Liver (tissue), 9 donors: ENCODE data around the gene METAP2. TPM values are rescaled to one million over a fixed set of nuclear protein-coding genes. Genes with fewer than 3 reads are reported as not detected.

Experiments used
- DNase-seq: peaks from one replicate; pipeline ENCODE4 v3.0.0-alpha.2; 2017; ENCODE audit warnings: low spot score
- H3K27ac ChIP-seq, 2 donors: one replicate each; pipeline ENCODE4 v1.7.0; 2013; ENCODE audit warnings: inconsistent platforms in 2 of 2, low read length in 2 of 2, control low read depth in 1 of 2, low read depth in 1 of 2, mild to moderate bottlenecking in 1 of 2
- H3K27me3 ChIP-seq, 4 donors: one replicate each; pipeline versions ENCODE4 v1.6.1 to v1.7.0; 2013; ENCODE audit warnings: low read length in 3 of 4, inconsistent platforms in 1 of 4, mild to moderate bottlenecking in 1 of 4, moderate library complexity in 1 of 4; ENCODE audit not compliant: control insufficient read depth in 4 of 4, insufficient read depth in 4 of 4
- H3K36me3 ChIP-seq, 4 donors: one replicate each; pipeline versions ENCODE4 v1.6.1 to v1.7.0; 2013; ENCODE audit warnings: low read length in 3 of 4, mild to moderate bottlenecking in 3 of 4, low read depth in 1 of 4, moderate library complexity in 1 of 4; ENCODE audit not compliant: control insufficient read depth in 4 of 4, insufficient read depth in 3 of 4
- H3K4me1 ChIP-seq, 4 donors: one replicate each; pipeline versions ENCODE4 v1.6.1 to v1.7.0; 2013; ENCODE audit warnings: low read length in 3 of 4, mild to moderate bottlenecking in 3 of 4, moderate library complexity in 1 of 4; ENCODE audit not compliant: control insufficient read depth in 4 of 4, insufficient read depth in 4 of 4
- H3K4me3 ChIP-seq, 3 donors: one replicate each; pipeline versions ENCODE4 v1.6.1 to v1.7.0; 2013; ENCODE audit warnings: low read length in 3 of 3, control low read depth in 1 of 3, low read depth in 1 of 3, mild to moderate bottlenecking in 1 of 3
- H3K9ac ChIP-seq, 2 donors: one replicate each; pipeline ENCODE4 v1.7.0; 2013; ENCODE audit warnings: low read length in 2 of 2, mild to moderate bottlenecking in 2 of 2, moderate library complexity in 2 of 2, control low read depth in 1 of 2, low read depth in 1 of 2
- H3K9me3 ChIP-seq, 4 donors: one replicate each; pipeline versions ENCODE4 v1.6.1 to v1.7.0; 2013; ENCODE audit warnings: low read length in 3 of 4; ENCODE audit not compliant: control insufficient read depth in 4 of 4
- EGR1 ChIP-seq, 2 donors: IDR thresholded peaks; 2 replicates each; pipeline ENCODE4 v1.6.1; 2016 to 2018; ENCODE audit warnings: antibody characterized with exemption in 2 of 2, low read depth in 2 of 2
- FOXA1 ChIP-seq: IDR thresholded peaks from 2 replicates; pipeline ENCODE4 v1.6.1; 2016; ENCODE audit warnings: antibody characterized with exemption
- GABPA ChIP-seq, 2 donors: IDR thresholded peaks in 1 of 2; conservative IDR thresholded peaks in 1 of 2; 2 replicates each; pipeline ENCODE4 v1.6.1; 2016; ENCODE audit warnings: antibody characterized with exemption in 2 of 2, mild to moderate bottlenecking in 1 of 2, moderate library complexity in 1 of 2
- HNF4A ChIP-seq, 2 donors: conservative IDR thresholded peaks; 2 replicates each; pipeline ENCODE4 v1.6.1; 2016; ENCODE audit warnings: antibody characterized with exemption in 2 of 2, mild to moderate bottlenecking in 2 of 2
- HNF4G ChIP-seq: IDR thresholded peaks from 2 replicates; pipeline ENCODE4 v1.6.1; 2016; ENCODE audit warnings: antibody characterized with exemption
- JUND ChIP-seq, 2 donors: IDR thresholded peaks; 2 replicates each; pipeline ENCODE4 v1.6.1; 2016; ENCODE audit warnings: antibody characterized with exemption in 2 of 2
- NR2F2 ChIP-seq: IDR thresholded peaks from 2 replicates; pipeline ENCODE4 v1.6.1; 2016; ENCODE audit warnings: antibody characterized with exemption
- RAD21 ChIP-seq, 2 donors: IDR thresholded peaks; 2 replicates each; pipeline ENCODE4 v1.6.1; 2016; ENCODE audit warnings: antibody characterized with exemption in 2 of 2, mild to moderate bottlenecking in 2 of 2
- REST ChIP-seq: IDR thresholded peaks from 2 replicates; pipeline ENCODE4 v1.6.1; 2016; ENCODE audit warnings: antibody characterized with exemption, mild to moderate bottlenecking
- RXRA ChIP-seq, 2 donors: IDR thresholded peaks; 2 replicates each; pipeline ENCODE4 v1.6.1; 2017 to 2018; ENCODE audit warnings: antibody characterized with exemption in 2 of 2, mild to moderate bottlenecking in 1 of 2
- SP1 ChIP-seq: IDR thresholded peaks from 2 replicates; pipeline ENCODE4 v1.6.1; 2018; ENCODE audit warnings: antibody characterized with exemption, mild to moderate bottlenecking
- TAF1 ChIP-seq: conservative IDR thresholded peaks from 2 replicates; pipeline ENCODE4 v1.6.1; 2016; ENCODE audit warnings: antibody characterized with exemption, mild to moderate bottlenecking
- WGBS: extraction: QIAGEN DNeasy Blood & Tissue Kit; methylation state at CpG from one replicate; pipeline ENCODE4 v1.1.7; 2013; 5-methylcytosine and 5-hydroxymethylcytosine counted together
- polyA plus RNA-seq, 2 donors: library from polyadenylated mRNA; stranded (reverse) in 1 of 2; unstranded in 1 of 2; fragments of 200-250 nt in 1 of 2; fragments of >200 nt in 1 of 2; fragmentation: Nextera tagmentation in 1 of 2; extraction: Ambion mirVana in 1 of 2; gene quantifications; one replicate each; pipeline versions ENCODE4 v1.2.1 to v1.2.3, GENCODE V29; 2013 to 2015
- total RNA-seq, 2 donors: library from RNA; depleted of rRNA; stranded (reverse); fragments of >200 nt; gene quantifications; one replicate each; pipeline ENCODE4 v1.2.3, GENCODE V29; 2014
- TF ChIP-seq, protein P1 (sequence below): IDR thresholded peaks from 2 replicates; pipeline ENCODE4 v1.6.1; 2016; ENCODE audit warnings: antibody characterized with exemption
- TF ChIP-seq, protein P2 (sequence below): IDR thresholded peaks from 2 replicates; pipeline ENCODE4 v1.6.1; 2016; ENCODE audit warnings: antibody characterized with exemption
- TF ChIP-seq, protein P3 (sequence below): fragments of 150-350 bp; IDR thresholded peaks from 2 replicates; pipeline ENCODE4 v1.5.1; 2017; ENCODE audit warnings: improper control_type of control experiment, low read depth, low read length; ENCODE audit not compliant: missing input control
- TF ChIP-seq, protein P4 (sequence below): IDR thresholded peaks from 2 replicates; pipeline ENCODE4 v1.6.1; 2016; ENCODE audit warnings: antibody characterized with exemption
- donor health status: healthy.
- donor health status: healthy.
- donor health status: healthy.
- donor health status: healthy.
- donor health status: healthy.

Gene METAP2
- total and polyA plus RNA-seq, 4 donors: 31.2 to 45.7 (median 35.7) TPM

GRCh38 chr12:95513599-95513998, 39.6 kb downstream of the METAP2 start:
- DNase-seq: no peak
- Histone ChIP-seq H3K9me3 (no peaks in the 10 kb centered on the region), H3K27me3 (no peaks in the 10 kb centered on the region), H3K36me3 (peaks cover 10 to 46% (median 39%) of the 10 kb centered on the region in 4 donors), H3K9ac (no peak overlapping the region), H3K4me1 (no peaks in the 10 kb centered on the region), H3K4me3 (no peak overlapping the region), H3K27ac (no peak overlapping the region)
- WGBS: 99% methylated on average over 5 of the region's 5 CpGs
- TF ChIP-seq FOXA1: no peak
- TF ChIP-seq, protein P1, sequence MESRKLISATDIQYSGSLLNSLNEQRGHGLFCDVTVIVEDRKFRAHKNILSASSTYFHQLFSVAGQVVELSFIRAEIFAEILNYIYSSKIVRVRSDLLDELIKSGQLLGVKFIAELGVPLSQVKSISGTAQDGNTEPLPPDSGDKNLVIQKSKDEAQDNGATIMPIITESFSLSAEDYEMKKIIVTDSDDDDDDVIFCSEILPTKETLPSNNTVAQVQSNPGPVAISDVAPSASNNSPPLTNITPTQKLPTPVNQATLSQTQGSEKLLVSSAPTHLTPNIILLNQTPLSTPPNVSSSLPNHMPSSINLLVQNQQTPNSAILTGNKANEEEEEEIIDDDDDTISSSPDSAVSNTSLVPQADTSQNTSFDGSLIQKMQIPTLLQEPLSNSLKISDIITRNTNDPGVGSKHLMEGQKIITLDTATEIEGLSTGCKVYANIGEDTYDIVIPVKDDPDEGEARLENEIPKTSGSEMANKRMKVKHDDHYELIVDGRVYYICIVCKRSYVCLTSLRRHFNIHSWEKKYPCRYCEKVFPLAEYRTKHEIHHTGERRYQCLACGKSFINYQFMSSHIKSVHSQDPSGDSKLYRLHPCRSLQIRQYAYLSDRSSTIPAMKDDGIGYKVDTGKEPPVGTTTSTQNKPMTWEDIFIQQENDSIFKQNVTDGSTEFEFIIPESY: no peak
- TF ChIP-seq, protein P2, sequence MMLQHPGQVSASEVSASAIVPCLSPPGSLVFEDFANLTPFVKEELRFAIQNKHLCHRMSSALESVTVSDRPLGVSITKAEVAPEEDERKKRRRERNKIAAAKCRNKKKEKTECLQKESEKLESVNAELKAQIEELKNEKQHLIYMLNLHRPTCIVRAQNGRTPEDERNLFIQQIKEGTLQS: no peak
- no peak for TF ChIP-seq RXRA (IDR thresholded peaks at IDR 0.05)
- TF ChIP-seq RAD21 (IDR thresholded peaks at IDR 0.05): no peak
- TF ChIP-seq NR2F2: no peak
- no peak for TF ChIP-seq JUND (IDR thresholded peaks at IDR 0.05)
- no peak for TF ChIP-seq HNF4A (conservative IDR thresholded peaks at IDR 0.05)
- TF ChIP-seq, protein P3, sequence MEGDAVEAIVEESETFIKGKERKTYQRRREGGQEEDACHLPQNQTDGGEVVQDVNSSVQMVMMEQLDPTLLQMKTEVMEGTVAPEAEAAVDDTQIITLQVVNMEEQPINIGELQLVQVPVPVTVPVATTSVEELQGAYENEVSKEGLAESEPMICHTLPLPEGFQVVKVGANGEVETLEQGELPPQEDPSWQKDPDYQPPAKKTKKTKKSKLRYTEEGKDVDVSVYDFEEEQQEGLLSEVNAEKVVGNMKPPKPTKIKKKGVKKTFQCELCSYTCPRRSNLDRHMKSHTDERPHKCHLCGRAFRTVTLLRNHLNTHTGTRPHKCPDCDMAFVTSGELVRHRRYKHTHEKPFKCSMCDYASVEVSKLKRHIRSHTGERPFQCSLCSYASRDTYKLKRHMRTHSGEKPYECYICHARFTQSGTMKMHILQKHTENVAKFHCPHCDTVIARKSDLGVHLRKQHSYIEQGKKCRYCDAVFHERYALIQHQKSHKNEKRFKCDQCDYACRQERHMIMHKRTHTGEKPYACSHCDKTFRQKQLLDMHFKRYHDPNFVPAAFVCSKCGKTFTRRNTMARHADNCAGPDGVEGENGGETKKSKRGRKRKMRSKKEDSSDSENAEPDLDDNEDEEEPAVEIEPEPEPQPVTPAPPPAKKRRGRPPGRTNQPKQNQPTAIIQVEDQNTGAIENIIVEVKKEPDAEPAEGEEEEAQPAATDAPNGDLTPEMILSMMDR: no peak
- TF ChIP-seq GABPA (IDR thresholded peaks at IDR 0.05 in 1 of 2, conservative IDR thresholded peaks at IDR 0.05 in 1 of 2): no peak
- TF ChIP-seq SP1: no peak
- no peak for TF ChIP-seq REST

DNA sequence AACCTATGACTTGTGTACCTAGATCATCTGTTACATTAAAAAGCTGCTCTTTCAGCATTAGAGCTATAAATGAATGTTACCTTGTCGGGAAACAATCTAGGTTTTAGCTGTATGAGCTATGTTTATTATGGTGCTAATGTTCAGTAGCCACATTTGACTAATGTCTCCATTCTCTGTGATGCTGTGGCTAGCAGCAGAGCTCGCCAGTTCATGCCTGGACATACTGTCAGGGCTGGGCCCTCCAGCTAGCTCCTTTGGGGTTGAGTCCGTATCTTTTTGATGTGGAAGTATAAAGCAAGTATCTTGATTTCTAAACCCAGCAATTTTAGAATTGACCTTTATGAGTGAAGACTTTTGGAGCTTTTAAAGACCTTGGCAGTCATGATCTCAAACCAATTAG, 41.2 kb downstream of the METAP2 start:
- H3K4me1 ChIP-seq: peaks cover 0 to 4% (median 0%) of the 10 kb centered on the region in 4 donors
- WGBS: 98% methylated on average over 3 of the region's 3 CpGs
- TF ChIP-seq EGR1 (IDR thresholded peaks at IDR 0.05; ENCODE audit: low read depth in 2 of 2): no peak
- TF ChIP-seq SP1: no peak
- no peak for TF ChIP-seq RXRA (IDR thresholded peaks at IDR 0.05)
- no peak for TF ChIP-seq RAD21 (IDR thresholded peaks at IDR 0.05)
- TF ChIP-seq HNF4A (conservative IDR thresholded peaks at IDR 0.05): no peak
- no peak for TF ChIP-seq JUND (IDR thresholded peaks at IDR 0.05)
- TF ChIP-seq, protein P3: no peak
- no peak for TF ChIP-seq NR2F2
- TF ChIP-seq, protein P2: no peak
- TF ChIP-seq TAF1: no peak
- no peak for TF ChIP-seq GABPA (IDR thresholded peaks at IDR 0.05 in 1 of 2, conservative IDR thresholded peaks at IDR 0.05 in 1 of 2)
- TF ChIP-seq HNF4G: no peak
- TF ChIP-seq FOXA1: no peak
- TF ChIP-seq, protein P4, sequence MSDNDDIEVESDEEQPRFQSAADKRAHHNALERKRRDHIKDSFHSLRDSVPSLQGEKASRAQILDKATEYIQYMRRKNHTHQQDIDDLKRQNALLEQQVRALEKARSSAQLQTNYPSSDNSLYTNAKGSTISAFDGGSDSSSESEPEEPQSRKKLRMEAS: no peak
- TF ChIP-seq, protein P1: no peak

More for the DNA sequence above, 41.2 kb downstream of the METAP2 start:
- Histone ChIP-seq H3K27ac (no peak overlapping the region), H3K27me3 (no peaks in the 10 kb centered on the region), H3K9me3 (no peaks in the 10 kb centered on the region), H3K4me3 (no peak overlapping the region), H3K36me3 (peaks cover 8 to 40% (median 33%) of the 10 kb centered on the region in 4 donors), H3K9ac (no peak overlapping the region)
- DNase-seq: no peak
